ENCODE results near the gene GRK3. TPM values are rescaled to one million over a fixed set of nuclear protein-coding genes. Genes with fewer than 3 reads are reported as not detected.

Gene GRK3
- total RNA-seq, 1 experiment from 2014 or later, result 14.6 TPM

DNA sequence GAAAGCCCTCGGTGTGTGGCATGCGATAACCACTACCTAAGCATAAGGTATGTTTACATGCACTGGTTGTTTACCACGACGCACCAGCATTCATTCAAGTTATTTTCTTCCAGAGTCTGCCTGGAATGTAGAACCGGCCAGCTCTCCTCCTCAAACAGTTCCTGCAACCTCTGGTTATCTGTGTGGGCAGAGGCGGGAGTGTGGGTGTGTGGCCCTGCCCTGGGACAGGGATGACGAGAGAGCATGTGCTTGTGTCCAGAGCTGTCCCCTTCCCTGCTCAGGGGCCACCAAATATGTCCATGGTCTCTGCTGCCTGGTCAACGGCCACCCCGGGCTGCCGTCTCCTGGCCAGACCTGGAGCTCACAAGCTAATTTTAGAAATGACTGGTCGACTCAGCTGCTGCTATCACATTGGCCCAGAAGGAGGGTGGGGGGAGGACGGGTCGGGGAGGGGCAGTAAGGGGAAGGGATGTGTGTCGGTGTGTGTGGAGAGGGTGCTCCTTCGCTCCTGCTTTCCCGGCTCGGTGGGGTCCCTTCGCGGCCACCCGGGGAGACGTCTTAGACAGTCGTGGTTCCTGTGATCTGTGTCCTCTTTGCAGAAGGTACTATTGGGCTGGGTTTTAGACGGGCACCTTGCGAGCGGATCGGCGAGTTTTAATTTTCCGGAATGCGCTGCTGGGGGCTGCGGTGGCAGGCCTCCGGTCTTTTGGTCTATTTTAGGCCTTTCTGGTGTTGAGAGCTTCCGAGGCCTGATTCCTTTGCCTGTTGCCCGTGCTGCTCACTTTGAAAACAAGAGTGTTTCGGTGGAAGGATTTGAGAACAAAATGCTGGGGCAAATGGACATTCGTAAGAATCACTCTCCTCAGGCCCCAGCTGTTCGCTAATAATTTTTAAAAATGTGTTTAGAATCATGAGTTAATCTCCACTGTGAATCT, 177.5 kb downstream of the GRK3 start, which contains the start of gene MYO18B:
Gene MYO18B, plus strand, starts transcription at position 497 of the 935 bp plus-strand sequence. CDS start 18,905 bp downstream, outside the sequence.
- no peak within 1 kb of the TSS for H2AFZ ChIP-seq (ENCODE audit: low read depth, low read length, poor library complexity, severe bottlenecking)

GRCh38 chr22:25742918-25743708, 178.6 kb downstream of the GRK3 start:
- no peaks in the 10 kb centered on the region for H3K79me2 ChIP-seq (ENCODE audit: insufficient read depth, low read length)
- no peak overlapping the region for H2AFZ ChIP-seq (ENCODE audit: low read depth, low read length, poor library complexity, severe bottlenecking)
- H3K4me1 ChIP-seq (ENCODE audit: control insufficient read depth in 1 of 2, insufficient read depth in 2 of 2, low read length in 2 of 2), result peaks cover 12 to 24% of the 10 kb centered on the region in 2 experiments
- no peak overlapping the region for H3K4me3 ChIP-seq (replicated peaks in 1 of 2; ENCODE audit: low read depth in 1 of 2, low read length in 2 of 2)
- RAD21 ChIA-PET (ENCODE audit: low non-redundant PET in 1 of 2, low total read pairs in 2 of 2, uncharacterized antibody in 2 of 2, unreplicated experiment in 2 of 2), result no interaction called here
- H3K4me2 ChIP-seq (ENCODE audit: low read length), result no peak overlapping the region
- POLR2A ChIA-PET, result no interaction called here
- CTCF ChIA-PET, result no interaction called here
- BruUV-seq (replicated peaks), result no TSS peak
- H3K36me3 ChIP-seq (ENCODE audit: control insufficient read depth in 1 of 2, insufficient read depth in 2 of 2, low read length in 2 of 2), result no peaks in the 10 kb centered on the region
- no peaks in the 10 kb centered on the region for H3K9me2 ChIP-seq (ENCODE audit: insufficient read depth)
- no peak for TF ChIP-seq EZH2 (IDR thresholded peaks at IDR 0.05)
- TF ChIP-seq ZNF274 (IDR thresholded peaks at IDR 0.05; ENCODE audit: low read depth, low read length), result no peak
- no peak for TF ChIP-seq SP1 (IDR thresholded peaks at IDR 0.05; ENCODE audit: low read depth)
- TF ChIP-seq CEBPB (IDR thresholded peaks at IDR 0.05; ENCODE audit: low read depth), result no peak
- TF ChIP-seq POLR2A (IDR thresholded peaks at IDR 0.05; ENCODE audit: borderline replicate concordance, extremely low read depth, insufficient read depth, insufficient read length), result no peak
- no peak for TF ChIP-seq FOSL1 (IDR thresholded peaks at IDR 0.05; ENCODE audit: low read depth)
- TF ChIP-seq EZH2phosphoT487 (IDR thresholded peaks at IDR 0.05; ENCODE audit: borderline replicate concordance), result no peak
- H3K9me3 ChIP-seq (ENCODE audit: control insufficient read depth in 1 of 2, insufficient read depth in 1 of 2, low read depth in 1 of 2, low read length in 2 of 2), result no peaks in the 10 kb centered on the region
- ATAC-seq (no peak), DNase-seq (ENCODE audit: low read depth, low spot score) (no peak)
- intact Hi-C loops (cut with micrococcal nuclease), result no loop called here
- no peaks in the 10 kb centered on the region for H3K27me3 ChIP-seq (ENCODE audit: insufficient read depth, low read length)
- no peak overlapping the region for H3K27ac ChIP-seq (ENCODE audit: low read depth, low read length)
- no peak overlapping the region for H3K9ac ChIP-seq (ENCODE audit: low read length)
- no peaks in the 10 kb centered on the region for H4K20me1 ChIP-seq (ENCODE audit: insufficient read depth)

More for the DNA sequence above, 177.5 kb downstream of the GRK3 start, which contains the start of gene MYO18B:
- H3K27me3 ChIP-seq (ENCODE audit: insufficient read depth, low read length), result no peaks in the 10 kb centered on the region
- ATAC-seq (no peak), DNase-seq (ENCODE audit: low read depth, low spot score) (no peak)
- peaks cover 6 to 14% of the 10 kb centered on the region in 2 experiments for H3K4me1 ChIP-seq (ENCODE audit: control insufficient read depth in 1 of 2, insufficient read depth in 2 of 2, low read length in 2 of 2)
- no peaks in the 10 kb centered on the region for H3K9me2 ChIP-seq (ENCODE audit: insufficient read depth)
- no peaks in the 10 kb centered on the region for H3K36me3 ChIP-seq (ENCODE audit: control insufficient read depth in 1 of 2, insufficient read depth in 2 of 2, low read length in 2 of 2)
- H3K4me2 ChIP-seq (ENCODE audit: low read length), result no peak within 1 kb of the TSS
- H4K20me1 ChIP-seq (ENCODE audit: insufficient read depth), result no peaks in the 10 kb centered on the region
- RAD21 ChIA-PET (ENCODE audit: low non-redundant PET in 1 of 2, low total read pairs in 2 of 2, uncharacterized antibody in 2 of 2, unreplicated experiment in 2 of 2), result interaction anchor here in 1 of 2 experiments (0.6 kb wide), 1 partner anchor 266 kb away, joined by 7 read pairs; no protein-coding TSS in a partner anchor
- BruUV-seq (replicated peaks), result no TSS peak
- CTCF ChIA-PET, result no interaction called here
- intact Hi-C loops (cut with micrococcal nuclease), result no loop called here
- H3K4me3 ChIP-seq (replicated peaks in 1 of 2; ENCODE audit: low read depth in 1 of 2, low read length in 2 of 2), result no peak within 1 kb of the TSS
- H3K9ac ChIP-seq (ENCODE audit: low read length), result no peak within 1 kb of the TSS
- TF ChIP-seq ZNF274 (IDR thresholded peaks at IDR 0.05; ENCODE audit: low read depth, low read length) (no peak), SP1 (IDR thresholded peaks at IDR 0.05; ENCODE audit: low read depth) (no peak), POLR2AphosphoS5 (IDR thresholded peaks at IDR 0.05; ENCODE audit: low read depth, low read length) (no peak), ZFX (IDR thresholded peaks at IDR 0.05) (no peak), POLR2A (IDR thresholded peaks at IDR 0.05; ENCODE audit: borderline replicate concordance, extremely low read depth, insufficient read depth, insufficient read length) (no peak), TCF7L2 (IDR thresholded peaks at IDR 0.05; ENCODE audit: borderline replicate concordance, extremely low read depth, insufficient read depth, insufficient read length) (no peak), CBX3 (IDR thresholded peaks at IDR 0.05; ENCODE audit: low read depth) (no peak), FOSL1 (IDR thresholded peaks at IDR 0.05; ENCODE audit: low read depth) (no peak)
- H3K9me3 ChIP-seq (ENCODE audit: control insufficient read depth in 1 of 2, insufficient read depth in 1 of 2, low read depth in 1 of 2, low read length in 2 of 2), result no peaks in the 10 kb centered on the region
- H3K79me2 ChIP-seq (ENCODE audit: insufficient read depth, low read length), result no peaks in the 10 kb centered on the region
- no peak within 1 kb of the TSS for H3K27ac ChIP-seq (ENCODE audit: low read depth, low read length)
- POLR2A ChIA-PET, result no interaction called here
